HTERT RPE-1 (cell line): ENCODE measurements around the gene HTD2.
"Not testable (repeated sequence)": the region's sequence is repeated elsewhere in the genome, so short reads cannot be mapped to it uniquely, and the experiment has no call there.

Experiments used
- in situ Hi-C: fragments of 300-500 bp; cut with MboI; formaldehyde crosslinking; loops from 4 replicates; pipeline ENCODE4 v1.14.3; 2020; ENCODE audit warnings: low sequenced_read_pairs

The HTD2 gene

GRCh38 chr3:58305882-58306711, at the start of gene HTD2, which contains the start of gene RPP14:
TSS of gene HTD2 (plus strand) at chr3:58306520. CDS start at chr3:58317614, 11,094 bp downstream.
TSS of gene RPP14 (plus strand) at chr3:58306245. CDS start at chr3:58310330, 4,085 bp downstream.
- in situ Hi-C loops: no loop called here

- in situ Hi-C loops: no loop called here
These were observed 47.8 kb upstream of the HTD2 start for GRCh38 chr3:58258392-58259055.

GRCh38 chr3:58260261-58260731, 46.0 kb upstream of the HTD2 start:
- in situ Hi-C loops: no loop called here

- in situ Hi-C loops: no loop called here
These were observed 45.6 kb upstream of the HTD2 start for GRCh38 chr3:58260733-58261132.

- in situ Hi-C loops: no loop called here
These were observed 44.2 kb upstream of the HTD2 start for GRCh38 chr3:58261954-58262666.

GRCh38 chr3:58266577-58266976, 39.7 kb upstream of the HTD2 start:
- in situ Hi-C loops: no loop called here

GRCh38 chr3:58267543-58267942, 38.8 kb upstream of the HTD2 start:
- in situ Hi-C loops: not testable (repeated sequence)

- in situ Hi-C loops: no loop called here
These were observed 37.0 kb upstream of the HTD2 start for GRCh38 chr3:58269356-58269755.

GRCh38 chr3:58270485-58270884, 35.8 kb upstream of the HTD2 start:
- in situ Hi-C loops: no loop called here

GRCh38 chr3:58271901-58272501, 34.3 kb upstream of the HTD2 start:
- in situ Hi-C loops: no loop called here

GRCh38 chr3:58272891-58273290, 33.4 kb upstream of the HTD2 start:
- in situ Hi-C loops: no loop called here

- in situ Hi-C loops: not testable (repeated sequence)
These were observed 33.0 kb upstream of the HTD2 start for GRCh38 chr3:58273362-58273761.

GRCh38 chr3:58274027-58274614, 32.2 kb upstream of the HTD2 start:
- in situ Hi-C loops: no loop called here

- in situ Hi-C loops: no loop called here
These were observed 25.3 kb upstream of the HTD2 start for GRCh38 chr3:58281069-58281468.

GRCh38 chr3:58285334-58285733, 21.0 kb upstream of the HTD2 start:
- in situ Hi-C loops: no loop called here

- in situ Hi-C loops: no loop called here
These were observed 19.0 kb upstream of the HTD2 start for GRCh38 chr3:58287354-58287753.

- in situ Hi-C loops: no loop called here
These were observed 18.1 kb upstream of the HTD2 start for GRCh38 chr3:58288011-58288728.

GRCh38 chr3:58288964-58289613, 17.2 kb upstream of the HTD2 start:
- in situ Hi-C loops: not testable (repeated sequence)

- in situ Hi-C loops: not testable (repeated sequence)
These were observed 15.9 kb upstream of the HTD2 start for GRCh38 chr3:58290446-58290845.
